Tibial artery (tissue), 4 donors: ENCODE measurements around the gene GPC2.

Experiments
- DNase-seq, 2 donors: peaks; one replicate each; pipeline ENCODE4 v3.0.0-alpha.2; 2019
- H3K27ac ChIP-seq, 2 donors: fragments of 200-600 bp; sonication (generic) in 1 of 2; 1 replicate in 1 of 2; 2 replicates in 1 of 2; pipeline ENCODE4 v1.5.1; 2018 to 2019; ENCODE audit warnings: mild to moderate bottlenecking in 1 of 2
- H3K27me3 ChIP-seq, 2 donors: fragments of 200-600 bp; sonication (generic) in 1 of 2; one replicate each; pipeline versions ENCODE4 v1.5.1 to v1.6.0; 2016 to 2019
- H3K36me3 ChIP-seq, 3 donors: fragments of 200-600 bp; sonication (generic) in 2 of 3; one replicate each; pipeline ENCODE4 v1.5.1; 2016 to 2019; ENCODE audit warnings: mild to moderate bottlenecking in 2 of 3
- H3K4me1 ChIP-seq, 4 donors: fragments of 200-600 bp; sonication (generic) in 2 of 4; 1 replicate in 3 of 4; 2 replicates in 1 of 4; pipeline ENCODE4 v1.5.1; 2016 to 2019
- H3K4me3 ChIP-seq, 2 donors: fragments of 200-600 bp; sonication (generic) in 1 of 2; 1 replicate in 1 of 2; 2 replicates in 1 of 2; pipeline ENCODE4 v1.5.1; 2018 to 2019; ENCODE audit warnings: mild to moderate bottlenecking in 2 of 2
- H3K9me3 ChIP-seq, 3 donors: fragments of 200-600 bp; sonication (generic) in 1 of 3; one replicate each; pipeline ENCODE4 v1.5.1; 2016 to 2019
- CTCF ChIP-seq, 2 experiments: fragments of 200-600 bp in 1 of 2; fragments of 450-650 bp in 1 of 2; IDR thresholded peaks; one replicate each; pipeline ENCODE4 v1.5.1; 2017 to 2019; ENCODE audit warnings: antibody characterized with exemption in 2 of 2, mild to moderate bottlenecking in 1 of 2, moderate library complexity in 1 of 2
- intact Hi-C: fragments of 100-400 bp; cut with DNase I; formaldehyde crosslinking; loops from one replicate; pipeline ENCODE4 v1.15.0; 2023; ENCODE audit warnings: low total_unique reads

GPC2 gene

GRCh38 chr7:100155553-100156317 lies 21.4 kb downstream of the GPC2 start:
- no peaks in the 10 kb centered on the region for H3K9me3 ChIP-seq
- H3K4me3 ChIP-seq: no peak overlapping the region
- H3K27me3 ChIP-seq: no peaks in the 10 kb centered on the region
- peaks cover 0 to 24% (median 18%) of the 10 kb centered on the region in 4 donors for H3K4me1 ChIP-seq
- TF ChIP-seq CTCF (IDR thresholded peaks at IDR 0.05): no peak
- no peak overlapping the region for H3K27ac ChIP-seq
- no peak for DNase-seq
- H3K36me3 ChIP-seq: peaks cover 12 to 51% (median 31%) of the 10 kb centered on the region in 3 donors
- intact Hi-C loops: no loop called here

GRCh38 chr7:100154651-100155491 lies 22.3 kb downstream of the GPC2 start:
- no peak for TF ChIP-seq CTCF (IDR thresholded peaks at IDR 0.05)
- intact Hi-C loops: no loop called here
- peaks cover 2 to 28% (median 21%) of the 10 kb centered on the region in 4 donors for H3K4me1 ChIP-seq
- DNase-seq: no peak
- H3K4me3 ChIP-seq: no peak overlapping the region
- no peaks in the 10 kb centered on the region for H3K27me3 ChIP-seq
- H3K27ac ChIP-seq: no peak overlapping the region
- H3K9me3 ChIP-seq: no peaks in the 10 kb centered on the region
- peaks cover 12 to 51% (median 31%) of the 10 kb centered on the region in 3 donors for H3K36me3 ChIP-seq

GRCh38 chr7:100153708-100154535 lies 23.3 kb downstream of the GPC2 start:
- peaks cover 12 to 51% (median 31%) of the 10 kb centered on the region in 3 donors for H3K36me3 ChIP-seq
- no peak overlapping the region for H3K4me3 ChIP-seq
- H3K27me3 ChIP-seq: no peaks in the 10 kb centered on the region
- H3K9me3 ChIP-seq: no peaks in the 10 kb centered on the region
- intact Hi-C loops: no loop called here
- DNase-seq: no peak
- no peak overlapping the region for H3K27ac ChIP-seq
- no peak for TF ChIP-seq CTCF (IDR thresholded peaks at IDR 0.05)
- peaks cover 4 to 32% (median 26%) of the 10 kb centered on the region in 4 donors for H3K4me1 ChIP-seq

- DNase-seq: no peak
- Histone ChIP-seq H3K27me3 (no peaks in the 10 kb centered on the region), H3K9me3 (no peaks in the 10 kb centered on the region), H3K36me3 (peaks cover 12 to 51% (median 31%) of the 10 kb centered on the region in 3 donors), H3K4me3 (no peak overlapping the region), H3K4me1 (peaks cover 4 to 29% (median 25%) of the 10 kb centered on the region in 4 donors), H3K27ac (no peak overlapping the region)
- intact Hi-C loops: no loop called here
- no peak for TF ChIP-seq CTCF (IDR thresholded peaks at IDR 0.05)
Measured at GRCh38 chr7:100152937-100153666, 24.1 kb downstream of the GPC2 start.

DNA sequence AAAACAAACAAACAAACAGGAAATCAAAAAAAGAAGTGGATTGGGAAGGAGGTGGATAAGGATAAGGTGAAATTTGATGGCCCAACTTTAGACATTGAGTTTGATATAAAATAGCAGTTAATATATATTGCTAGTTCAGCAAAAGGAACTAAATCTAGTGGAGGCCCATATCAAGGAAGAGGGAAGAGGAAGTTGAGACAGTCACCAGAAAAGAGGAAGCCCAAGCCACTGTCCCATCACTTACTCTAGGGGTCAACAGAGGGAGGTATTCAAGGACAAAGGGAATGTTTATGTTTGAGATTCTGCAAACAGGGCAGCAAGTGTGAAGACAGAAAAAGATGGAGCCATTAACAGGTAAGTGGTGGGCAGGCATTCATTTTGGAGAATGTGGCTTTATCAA lies 24.8 kb downstream of the GPC2 start:
- Histone ChIP-seq H3K27me3 (no peaks in the 10 kb centered on the region), H3K9me3 (no peaks in the 10 kb centered on the region), H3K4me3 (no peak overlapping the region), H3K27ac (no peak overlapping the region), H3K36me3 (peaks cover 12 to 51% (median 31%) of the 10 kb centered on the region in 3 donors), H3K4me1 (peaks cover 4 to 25% (median 20%) of the 10 kb centered on the region in 4 donors)
- DNase-seq: no peak
- intact Hi-C loops: no loop called here
- no peak for TF ChIP-seq CTCF (IDR thresholded peaks at IDR 0.05)
